ENCODE data around the gene RTEL1.

GRCh38 chr20:63686094-63686491, 28.0 kb downstream of the RTEL1 start:
- TF ChIP-seq ARNTL (CRISPR knock-in tag; IDR thresholded peaks at IDR 0.05; ENCODE audit: borderline replicate concordance, low read depth) (no peak), CSRNP3 (CRISPR knock-in tag; IDR thresholded peaks at IDR 0.05) (no peak), ZFP30 (CRISPR knock-in tag; IDR thresholded peaks at IDR 0.05) (no peak), PATZ1 (CRISPR knock-in tag; IDR thresholded peaks at IDR 0.05; ENCODE audit: borderline replicate concordance) (no peak), TCF4 (CRISPR knock-in tag; IDR thresholded peaks at IDR 0.05; ENCODE audit: borderline replicate concordance) (no peak), TOX (CRISPR knock-in tag; IDR thresholded peaks at IDR 0.05; ENCODE audit: borderline replicate concordance) (no peak), ZFP3 (CRISPR knock-in tag; IDR thresholded peaks at IDR 0.05) (no peak), PPARA (CRISPR knock-in tag; IDR thresholded peaks at IDR 0.05; ENCODE audit: borderline replicate concordance) (no peak)
- TF ChIP-seq, protein P1, sequence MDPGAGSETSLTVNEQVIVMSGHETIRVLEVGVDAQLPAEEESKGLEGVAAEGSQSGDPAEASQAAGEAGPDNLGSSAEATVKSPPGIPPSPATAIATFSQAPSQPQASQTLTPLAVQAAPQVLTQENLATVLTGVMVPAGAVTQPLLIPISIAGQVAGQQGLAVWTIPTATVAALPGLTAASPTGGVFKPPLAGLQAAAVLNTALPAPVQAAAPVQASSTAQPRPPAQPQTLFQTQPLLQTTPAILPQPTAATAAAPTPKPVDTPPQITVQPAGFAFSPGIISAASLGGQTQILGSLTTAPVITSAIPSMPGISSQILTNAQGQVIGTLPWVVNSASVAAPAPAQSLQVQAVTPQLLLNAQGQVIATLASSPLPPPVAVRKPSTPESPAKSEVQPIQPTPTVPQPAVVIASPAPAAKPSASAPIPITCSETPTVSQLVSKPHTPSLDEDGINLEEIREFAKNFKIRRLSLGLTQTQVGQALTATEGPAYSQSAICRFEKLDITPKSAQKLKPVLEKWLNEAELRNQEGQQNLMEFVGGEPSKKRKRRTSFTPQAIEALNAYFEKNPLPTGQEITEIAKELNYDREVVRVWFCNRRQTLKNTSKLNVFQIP (CRISPR knock-in tag; IDR thresholded peaks at IDR 0.05; ENCODE audit: borderline replicate concordance, low read depth) = no peak

Measured in SK-N-SH treated with all-trans-retinoic acid at 6 μM for 48 hours (cell line).